BLaER1 treated with 17β-estradiol and CSF1 and Interleukin-3, amounts not matched to agents 10 nM and 100 nM (cell line): ENCODE data around the gene FIGNL2.
"Not testable (repeated sequence)": the region's sequence is repeated elsewhere in the genome, so short reads cannot be mapped to it uniquely, and the experiment has no call there.

ENCODE experiments used
- H3K27ac ChIP-seq, 11 experiments: shearing (Covaris generic); formaldehyde crosslinking; 2 replicates each; pipeline ENCODE4 v1.8.1; 2022
- H3K27me3 ChIP-seq, 11 experiments: shearing (Covaris generic); formaldehyde crosslinking; 2 replicates each; pipeline ENCODE4 v1.8.1; 2022
- H3K36me3 ChIP-seq, 11 experiments: shearing (Covaris generic); formaldehyde crosslinking; 2 replicates each; pipeline ENCODE4 v1.8.1; 2022
- H3K4me1 ChIP-seq, 10 experiments: shearing (Covaris generic); formaldehyde crosslinking; 2 replicates each; pipeline ENCODE4 v1.8.1; 2022
- H3K4me2 ChIP-seq, 11 experiments: shearing (Covaris generic); formaldehyde crosslinking; 2 replicates each; pipeline ENCODE4 v1.8.1; 2022
- H3K4me3 ChIP-seq, 10 experiments: shearing (Covaris generic); formaldehyde crosslinking; 2 replicates each; pipeline ENCODE4 v1.8.1; 2022
- H3K9ac ChIP-seq, 11 experiments: shearing (Covaris generic); formaldehyde crosslinking; 2 replicates each; pipeline ENCODE4 v1.8.1; 2022
- H3K9me3 ChIP-seq, 11 experiments: shearing (Covaris generic); formaldehyde crosslinking; replicated peaks in 1 of 11; 2 replicates each; pipeline ENCODE4 v1.8.1; 2022
- H4K20me1 ChIP-seq, 11 experiments: shearing (Covaris generic); formaldehyde crosslinking; 2 replicates each; pipeline ENCODE4 v1.8.1; 2022
- Cebpa-rat ChIP-seq, 11 experiments: shearing (Covaris generic); IDR thresholded peaks; 2 replicates each; pipeline ENCODE4 v1.8.1; 2022

The FIGNL2 gene

GRCh38 chr12:51838036-51838435 lies 10.5 kb downstream of the FIGNL2 start:
- peak overlapping the region in 1 of 11 experiments; percentile 46; a peak in 1 of 22 replicates for H3K9ac ChIP-seq
- TF ChIP-seq Cebpa-rat (IDR thresholded peaks at IDR 0.05): no peak
- H3K4me3 ChIP-seq: no peak overlapping the region
- peak overlapping the region in 4 of 11 experiments; percentile 4 to 88 (median 22); a peak in 7 of 22 replicates for H3K27ac ChIP-seq
- H3K36me3 ChIP-seq: no peaks in the 10 kb centered on the region
- no peaks in the 10 kb centered on the region for H4K20me1 ChIP-seq
- 0 out of 22 replicates have a peak, but pooled peaks cover 0 to 3% (median 0%) of the 10 kb centered on the region in 11 experiments for H3K27me3 ChIP-seq
- peak overlapping the region in 7 of 11 experiments; percentile 3 to 94 (median 64); a peak in 11 of 22 replicates for H3K4me2 ChIP-seq
- peaks cover 21 to 81% (median 64%) of the 10 kb centered on the region in 10 experiments for H3K4me1 ChIP-seq
- no peaks in the 10 kb centered on the region for H3K9me3 ChIP-seq

- TF ChIP-seq Cebpa-rat (IDR thresholded peaks at IDR 0.05): no peak
- H3K27me3 ChIP-seq: peaks cover 0 to 5% (median 0%) of the 10 kb centered on the region in 11 experiments; a peak in 1 of 22 replicates
- peak overlapping the region in 2 of 11 experiments; percentile 4 to 6; a peak in 1 of 22 replicates for H3K9ac ChIP-seq
- H3K4me3 ChIP-seq: no peak overlapping the region
- peaks cover 29 to 89% (median 71%) of the 10 kb centered on the region in 10 experiments for H3K4me1 ChIP-seq
- no peaks in the 10 kb centered on the region for H3K9me3 ChIP-seq
- H4K20me1 ChIP-seq: no peaks in the 10 kb centered on the region
- peak overlapping the region in 8 of 11 experiments; percentile 29 to 99 (median 46); a peak in 14 of 22 replicates for H3K4me2 ChIP-seq
- H3K36me3 ChIP-seq: no peaks in the 10 kb centered on the region
- H3K27ac ChIP-seq: peak overlapping the region in 8 of 11 experiments; percentile 28 to 88 (median 42); a peak in 14 of 22 replicates
These were observed 11.2 kb downstream of the FIGNL2 start for GRCh38 chr12:51837286-51837685.

- Histone ChIP-seq H3K4me1 (peaks cover 34 to 94% (median 76%) of the 10 kb centered on the region in 10 experiments), H4K20me1 (no peaks in the 10 kb centered on the region), H3K4me3 (no peak overlapping the region), H3K4me2 (peak overlapping the region in 10 of 11 experiments; percentile 15 to 99 (median 46); a peak in 15 of 22 replicates), H3K9ac (peak overlapping the region in 2 of 11 experiments; percentile 4 to 6; a peak in 3 of 22 replicates), H3K36me3 (no peaks in the 10 kb centered on the region), H3K9me3 (no peaks in the 10 kb centered on the region), H3K27ac (peak overlapping the region in 8 of 11 experiments; percentile 28 to 88 (median 42); a peak in 15 of 22 replicates), H3K27me3 (peaks cover 0 to 6% (median 0%) of the 10 kb centered on the region in 11 experiments; a peak in 1 of 22 replicates)
- no peak for TF ChIP-seq Cebpa-rat (IDR thresholded peaks at IDR 0.05)
These were observed 11.7 kb downstream of the FIGNL2 start for GRCh38 chr12:51836827-51837173.

- no peak for TF ChIP-seq Cebpa-rat (IDR thresholded peaks at IDR 0.05)
- Histone ChIP-seq H3K9ac (no peak overlapping the region; a peak in 1 of 22 replicates), H3K4me1 (peaks cover 39 to 99% (median 82%) of the 10 kb centered on the region in 10 experiments), H3K4me3 (no peak overlapping the region), H3K36me3 (no peaks in the 10 kb centered on the region), H3K27me3 (peaks cover 0 to 6% (median 0%) of the 10 kb centered on the region in 11 experiments; a peak in 1 of 22 replicates), H3K9me3 (no peaks in the 10 kb centered on the region), H3K27ac (peak overlapping the region in 8 of 11 experiments; percentile 28 to 94 (median 50); a peak in 15 of 22 replicates), H3K4me2 (peak overlapping the region in 10 of 11 experiments; percentile 15 to 99 (median 92); a peak in 15 of 22 replicates), H4K20me1 (no peaks in the 10 kb centered on the region)
These were observed 12.3 kb downstream of the FIGNL2 start for GRCh38 chr12:51836041-51836826.

GRCh38 chr12:51834411-51834810 lies 14.1 kb downstream of the FIGNL2 start:
- no peaks in the 10 kb centered on the region for H3K9me3 ChIP-seq
- peak overlapping the region; percentile 87 to 99 (median 94) for H3K4me2 ChIP-seq
- H3K27ac ChIP-seq: peak overlapping the region in 10 of 11 experiments; percentile 10 to 94 (median 90); a peak in 18 of 22 replicates
- peaks cover 0 to 6% (median 0%) of the 10 kb centered on the region in 11 experiments; a peak in 1 of 22 replicates for H3K27me3 ChIP-seq
- no peaks in the 10 kb centered on the region for H4K20me1 ChIP-seq
- no peaks in the 10 kb centered on the region for H3K36me3 ChIP-seq
- peaks cover 46 to 100% (median 87%) of the 10 kb centered on the region in 10 experiments for H3K4me1 ChIP-seq
- H3K4me3 ChIP-seq: no peak overlapping the region
- H3K9ac ChIP-seq: peak overlapping the region in 4 of 11 experiments; percentile 15 to 77 (median 32); a peak in 5 of 22 replicates
- TF ChIP-seq Cebpa-rat (IDR thresholded peaks at IDR 0.05): no peak

- Histone ChIP-seq H3K4me1 (peaks cover 54 to 100% (median 91%) of the 10 kb centered on the region in 10 experiments), H3K9ac (peak overlapping the region in 9 of 11 experiments; percentile 64 to 77 (median 72); a peak in 18 of 22 replicates), H4K20me1 (no peaks in the 10 kb centered on the region), H3K36me3 (no peaks in the 10 kb centered on the region), H3K27ac (peak overlapping the region in 10 of 11 experiments; percentile 47 to 94 (median 90); a peak in 19 of 22 replicates), H3K4me3 (peak overlapping the region in 5 of 10 experiments; percentile 35 to 66 (median 54); a peak in 7 of 20 replicates), H3K9me3 (no peaks in the 10 kb centered on the region), H3K27me3 (peaks cover 0 to 6% (median 0%) of the 10 kb centered on the region in 11 experiments; a peak in 1 of 22 replicates), H3K4me2 (peak overlapping the region; percentile 87 to 99 (median 94))
- TF ChIP-seq Cebpa-rat (IDR thresholded peaks at IDR 0.05): no peak
These were observed 14.9 kb downstream of the FIGNL2 start for GRCh38 chr12:51833448-51834227.

GRCh38 chr12:51832354-51833107 lies 16.0 kb downstream of the FIGNL2 start:
- Histone ChIP-seq H3K27ac (peak overlapping the region in 10 of 11 experiments; percentile 61 to 94 (median 90); a peak in 20 of 22 replicates), H3K4me2 (peak overlapping the region; percentile 87 to 99 (median 94)), H3K4me3 (peak overlapping the region in 9 of 10 experiments; percentile 21 to 66 (median 54); a peak in 16 of 20 replicates), H3K9ac (peak overlapping the region in 9 of 11 experiments; percentile 64 to 77 (median 73); a peak in 19 of 22 replicates), H3K27me3 (peaks cover 0 to 3% (median 0%) of the 10 kb centered on the region in 11 experiments; a peak in 1 of 22 replicates), H4K20me1 (no peaks in the 10 kb centered on the region), H3K36me3 (no peaks in the 10 kb centered on the region), H3K9me3 (no peaks in the 10 kb centered on the region), H3K4me1 (peaks cover 65 to 100% (median 96%) of the 10 kb centered on the region in 10 experiments)
- TF ChIP-seq Cebpa-rat (IDR thresholded peaks at IDR 0.05): peak in 10 of 11 experiments; percentile 29 to 96 (median 92); a peak in 18 of 22 replicates

- H3K4me2 ChIP-seq: peak overlapping the region; percentile 87 to 99 (median 94)
- peaks cover 68 to 100% (median 97%) of the 10 kb centered on the region in 10 experiments for H3K4me1 ChIP-seq
- peak overlapping the region in 6 of 10 experiments; percentile 51 to 66 (median 56); a peak in 11 of 20 replicates for H3K4me3 ChIP-seq
- peak overlapping the region in 10 of 11 experiments; percentile 61 to 94 (median 90); a peak in 19 of 22 replicates for H3K27ac ChIP-seq
- peak overlapping the region in 9 of 11 experiments; percentile 62 to 77 (median 73); a peak in 19 of 22 replicates for H3K9ac ChIP-seq
- H3K9me3 ChIP-seq, H3K27me3 ChIP-seq, H4K20me1 ChIP-seq, H3K36me3 ChIP-seq: not testable (repeated sequence)
These were observed 16.7 kb downstream of the FIGNL2 start for GRCh38 chr12:51831817-51832216.
